ENCODE results near the gene FOXP4. TPM values are rescaled to one million over a fixed set of nuclear protein-coding genes. Genes with fewer than 3 reads are reported as not detected.
A peak's percentile ranks its signal among the peaks of the same experiment; 100 is the strongest.

The FOXP4 gene
- polyA plus RNA-seq, 1 of the 3 experiments (the other 2 are of a cell fraction): 7.3 TPM

- Histone ChIP-seq H3F3A (replicated peaks; ENCODE audit: insufficient read depth) (no peaks in the 10 kb centered on the region), H2AFZ (ENCODE audit: low read depth) (no peak overlapping the region), H3K27ac (ENCODE audit: low read depth in 2 of 2, low read length in 1 of 2) (no peak overlapping the region), H3K4me2 (peak overlapping the region; percentile 79), H3K9ac (no peak overlapping the region), H3K79me2 (ENCODE audit: insufficient read depth) (no peaks in the 10 kb centered on the region), H3K27me3 (ENCODE audit: insufficient read depth) (peaks cover 8% of the 10 kb centered on the region; the same call in 1 of the 2 replicates), H3K4me1 (ENCODE audit: control insufficient read depth in 1 of 2, insufficient read depth in 2 of 2, low read depth in 1 of 2, low read length in 1 of 2) (peaks cover 0 to 22% of the 10 kb centered on the region in 2 experiments; a peak in 2 of 4 replicates), H4K20me1 (ENCODE audit: insufficient read depth) (no peaks in the 10 kb centered on the region), H3K9me2 (no peaks in the 10 kb centered on the region), H3K36me3 (replicated peaks in 1 of 2; ENCODE audit: control insufficient read depth in 1 of 2, insufficient read depth in 2 of 2, low read length in 1 of 2) (no peaks in the 10 kb centered on the region), H3K9me3 (no peaks in the 10 kb centered on the region), H3K4me3 (ENCODE audit: low read depth in 2 of 2, low read length in 1 of 2) (peak overlapping the region in 1 of 2 experiments; percentile 34; a peak in 1 of 4 replicates)
- TF ChIP-seq USF1 (IDR thresholded peaks at IDR 0.05; ENCODE audit: borderline replicate concordance, low read depth) (no peak), POLR2AphosphoS5 (IDR thresholded peaks at IDR 0.05; ENCODE audit: low read depth, low read length) (no peak), NRF1 (IDR thresholded peaks at IDR 0.05; ENCODE audit: low read depth, low read length) (no peak), SMC3 (IDR thresholded peaks at IDR 0.05; ENCODE audit: low read depth, low read length) (no peak), MAX (IDR thresholded peaks at IDR 0.05; ENCODE audit: low read depth) (no peak), ZBTB33 (IDR thresholded peaks at IDR 0.05; ENCODE audit: borderline replicate concordance, low read depth) (no peak)
- 35% methylated on average over 31 of the region's 31 CpGs for WGBS (ENCODE audit: low lambda C conversion rate)
- ChIA-PET CTCF (interaction anchor here (1.0 to 1.5 kb wide), 4 partner anchors 10 to 177 kb away, joined by 3 to 6 read pairs (median 3); no protein-coding TSS in a partner anchor), POLR2A (no interaction called here)
- DNase-seq: peak; percentile 62
These were observed 41.6 kb upstream of the FOXP4 start for GRCh38 chr6:41504466-41505121.

GRCh38 chr6:41505122-41506049 is 40.8 kb upstream of the FOXP4 start:
- Histone ChIP-seq H3K9me2 (no peaks in the 10 kb centered on the region), H3K4me1 (ENCODE audit: control insufficient read depth in 1 of 2, insufficient read depth in 2 of 2, low read depth in 1 of 2, low read length in 1 of 2) (peaks cover 0 to 23% of the 10 kb centered on the region in 2 experiments; a peak in 2 of 4 replicates), H3K27ac (ENCODE audit: low read depth in 2 of 2, low read length in 1 of 2) (no peak overlapping the region), H3K9me3 (no peaks in the 10 kb centered on the region), H3K4me3 (ENCODE audit: low read depth in 2 of 2, low read length in 1 of 2) (peak overlapping the region; percentile 34 to 35), H3K4me2 (peak overlapping the region; percentile 79), H3K36me3 (replicated peaks in 1 of 2; ENCODE audit: control insufficient read depth in 1 of 2, insufficient read depth in 2 of 2, low read length in 1 of 2) (no peaks in the 10 kb centered on the region), H3K9ac (no peak overlapping the region), H3K79me2 (ENCODE audit: insufficient read depth) (no peaks in the 10 kb centered on the region), H3F3A (replicated peaks; ENCODE audit: insufficient read depth) (no peaks in the 10 kb centered on the region), H4K20me1 (ENCODE audit: insufficient read depth) (no peaks in the 10 kb centered on the region), H2AFZ (ENCODE audit: low read depth) (no peak overlapping the region), H3K27me3 (ENCODE audit: insufficient read depth) (peaks cover 12% of the 10 kb centered on the region; the same call in 1 of the 2 replicates)
- ChIA-PET POLR2A (no interaction called here), CTCF (interaction anchor here (0.8 to 1.5 kb wide), 5 partner anchors 13 to 177 kb away, joined by 3 to 6 read pairs (median 3); no protein-coding TSS in a partner anchor)
- TF ChIP-seq EP300 (IDR thresholded peaks at IDR 0.05; ENCODE audit: borderline replicate concordance in 1 of 2, low read depth in 1 of 2, low read length in 1 of 2) (0 out of 4 replicates have a peak, but pooled peaks of 1 of the 2 experiments have one; percentile 20), MXI1 (IDR thresholded peaks at IDR 0.05; ENCODE audit: low read depth, low read length) (peak; percentile 53; the same call in 1 of the 2 replicates), RAD21 (IDR thresholded peaks at IDR 0.05; ENCODE audit: low read length) (no peak), ZBTB33 (IDR thresholded peaks at IDR 0.05; ENCODE audit: borderline replicate concordance, low read depth) (no peak), FOSL2 (IDR thresholded peaks at IDR 0.05; ENCODE audit: borderline replicate concordance, low read depth) (no peak), EZH2phosphoT487 (IDR thresholded peaks at IDR 0.05; ENCODE audit: borderline replicate concordance, low read depth) (no peak), ELF1 (IDR thresholded peaks at IDR 0.05) (no peak), RCOR1 (IDR thresholded peaks at IDR 0.05; ENCODE audit: low read length) (peak; percentile 61)
- 31% methylated on average over 49 of the region's 57 CpGs for WGBS (ENCODE audit: low lambda C conversion rate)
- DNase-seq: peak; percentile 91
